Measurements from ENCODE around the gene NPRL2. TPM values are rescaled to one million over a fixed set of nuclear protein-coding genes. Genes with fewer than 3 reads are reported as not detected.

Gene NPRL2
- total and polyA plus RNA-seq, 8 donors, result 4.5 to 75.0 (median 23.5) TPM

- Histone ChIP-seq H3K27me3 (no peaks in the 10 kb centered on the region), H3K4me3 (no peak overlapping the region), H3K9me3 (no peaks in the 10 kb centered on the region), H3K4me1 (peaks cover 35 to 65% (median 58%) of the 10 kb centered on the region in 4 donors), H3K36me3 (peaks cover 7 to 15% (median 8%) of the 10 kb centered on the region in 4 donors), H3K27ac (peak overlapping the region in 2 of 5 donors; percentile 93 to 96)
- 65 to 88% (median 79%) methylated on average over 2 of the region's 2 CpGs; no CpG with 5 or more reads in 1 of the 5 donors for WGBS, 5 donors
- DNase-seq, result peak in 1 of 2 donors; percentile 36
- TF ChIP-seq POLR2AphosphoS5 (IDR thresholded peaks at IDR 0.05) (no peak), CTCF (IDR thresholded peaks at IDR 0.05) (no peak), POLR2A (IDR thresholded peaks at IDR 0.05) (no peak), EP300 (IDR thresholded peaks at IDR 0.05) (no peak)
- intact Hi-C loops (cut with DNase I; ENCODE audit: low total_unique reads), result no loop called here
Measured at GRCh38 chr3:50297384-50297775, 53.2 kb downstream of the NPRL2 start.

Other genes with a start within 250 kb of the NPRL2 start
- gene SEMA3F, start 195.5 kb downstream of the NPRL2 start, total RNA-seq, result 10 to 100 TPM; 11.9 to 34.5 (median 31.2) TPM
- gene SEMA3F, start 195.5 kb downstream of the NPRL2 start, polyA plus RNA-seq, result 10 to 100 TPM in 2 of 3 donors, 1 to 10 TPM in 1; 8.9 to 33.8 (median 14.6) TPM
- gene GNAT1, start 159.2 kb downstream of the NPRL2 start, total RNA-seq, result not detected
- gene GNAT1, start 159.2 kb downstream of the NPRL2 start, polyA plus RNA-seq, result not detected
- 1 to 10 TPM in 1 of 5 donors, not detected in 4; 3.1 TPM for gene SLC38A3, start 145.5 kb downstream of the NPRL2 start, total RNA-seq
- gene SLC38A3, start 145.5 kb downstream of the NPRL2 start, polyA plus RNA-seq, result 1 to 10 TPM in 1 of 3 donors, under 1 TPM in 2; 0.15 to 1.1 (median 0.93) TPM
- 100 to 1,000 TPM in 2 of 5 donors, 10 to 100 TPM in 3; 73.7 to 211 (median 98.5) TPM for gene GNAI2, start 114.6 kb downstream of the NPRL2 start, total RNA-seq
- gene GNAI2, start 114.6 kb downstream of the NPRL2 start, polyA plus RNA-seq, result 10 to 100 TPM; 61.1 to 73.5 (median 68.3) TPM
- gene SEMA3B, start 81.6 kb downstream of the NPRL2 start, total RNA-seq, result 100 to 1,000 TPM in 4 of 5 donors, 10 to 100 TPM in 1; 53.6 to 310 (median 129) TPM
- gene SEMA3B, start 81.6 kb downstream of the NPRL2 start, polyA plus RNA-seq, result 10 to 100 TPM; 40.1 to 79.9 (median 42.0) TPM
- not detected for gene LSMEM2, start 71.7 kb downstream of the NPRL2 start, total RNA-seq
- under 1 TPM in 2 of 3 donors, not detected in 1; 0.31 to 0.58 TPM for gene LSMEM2, start 71.7 kb downstream of the NPRL2 start, polyA plus RNA-seq
- gene IFRD2, start 58.3 kb downstream of the NPRL2 start, total RNA-seq, result 100 to 1,000 TPM in 3 of 5 donors, 10 to 100 TPM in 2; 69.9 to 254 (median 193) TPM
- gene IFRD2, start 58.3 kb downstream of the NPRL2 start, polyA plus RNA-seq, result 100 to 1,000 TPM in 2 of 3 donors, 10 to 100 TPM in 1; 98.1 to 118 (median 108) TPM
- gene HYAL3, start 51.4 kb downstream of the NPRL2 start, total RNA-seq, result 1 to 10 TPM in 3 of 5 donors, not detected in 2; 1.3 to 3.9 (median 1.3) TPM
- 1 to 10 TPM; 5.0 to 7.9 (median 7.7) TPM for gene HYAL3, start 51.4 kb downstream of the NPRL2 start, polyA plus RNA-seq
- 100 to 1,000 TPM in 1 of 5 donors, 10 to 100 TPM in 3, 1 to 10 TPM in 1; 3.1 to 107 (median 22.3) TPM for gene NAA80, start 51.4 kb downstream of the NPRL2 start, total RNA-seq
- 10 to 100 TPM in 1 of 3 donors, 1 to 10 TPM in 2; 8.7 to 16.4 (median 9.7) TPM for gene NAA80, start 51.4 kb downstream of the NPRL2 start, polyA plus RNA-seq
- 10 to 100 TPM in 1 of 5 donors, 1 to 10 TPM in 3, not detected in 1; 1.8 to 38.4 (median 5.3) TPM for gene HYAL1, start 47.2 kb downstream of the NPRL2 start, total RNA-seq
- 10 to 100 TPM in 2 of 3 donors, 1 to 10 TPM in 1; 6.3 to 25.8 (median 12.7) TPM for gene HYAL1, start 47.2 kb downstream of the NPRL2 start, polyA plus RNA-seq
- 10 to 100 TPM; 11.1 to 96.4 (median 26.8) TPM for gene HYAL2, start 28.0 kb downstream of the NPRL2 start, total RNA-seq
- 10 to 100 TPM; 24.7 to 47.6 (median 30.4) TPM for gene HYAL2, start 28.0 kb downstream of the NPRL2 start, polyA plus RNA-seq
- gene TUSC2, start 22.6 kb downstream of the NPRL2 start, total RNA-seq, result 10 to 100 TPM in 3 of 5 donors, 1 to 10 TPM in 1, not detected in 1; 2.3 to 63.4 (median 25.6) TPM
- 10 to 100 TPM; 40.3 to 48.1 (median 46.3) TPM for gene TUSC2, start 22.6 kb downstream of the NPRL2 start, polyA plus RNA-seq
- 10 to 100 TPM; 16.5 to 33.2 (median 22.6) TPM for gene RASSF1, start 9.9 kb downstream of the NPRL2 start, total RNA-seq
- gene RASSF1, start 9.9 kb downstream of the NPRL2 start, polyA plus RNA-seq, result 10 to 100 TPM; 27.8 to 37.3 (median 29.6) TPM
- 10 to 100 TPM in 1 of 5 donors, under 1 TPM in 3, not detected in 1; 0.87 to 61.4 (median 0.91) TPM for gene ZMYND10, start 5.0 kb downstream of the NPRL2 start, total RNA-seq
- gene ZMYND10, start 5.0 kb downstream of the NPRL2 start, polyA plus RNA-seq, result 1 to 10 TPM in 2 of 3 donors, under 1 TPM in 1; 0.87 to 3.7 (median 1.2) TPM
- 10 to 100 TPM in 2 of 5 donors, 1 to 10 TPM in 2, not detected in 1; 6.1 to 16.3 (median 10.3) TPM for gene CYB561D2, start 87 bp upstream of the NPRL2 start, total RNA-seq
- 10 to 100 TPM; 10.4 to 26.1 (median 17.4) TPM for gene CYB561D2, start 87 bp upstream of the NPRL2 start, polyA plus RNA-seq
- 100 to 1,000 TPM in 1 of 5 donors, 10 to 100 TPM in 4; 25.0 to 128 (median 27.4) TPM for gene TMEM115, start 8.7 kb upstream of the NPRL2 start, total RNA-seq
- gene TMEM115, start 8.7 kb upstream of the NPRL2 start, polyA plus RNA-seq, result 10 to 100 TPM; 14.6 to 27.7 (median 14.7) TPM
- gene CACNA2D2, start 152.9 kb upstream of the NPRL2 start, total RNA-seq, result 10 to 100 TPM in 1 of 5 donors, 1 to 10 TPM in 4; 1.2 to 45.8 (median 1.8) TPM
- 1 to 10 TPM in 2 of 3 donors, under 1 TPM in 1; 0.92 to 2.7 (median 1.9) TPM for gene CACNA2D2, start 152.9 kb upstream of the NPRL2 start, polyA plus RNA-seq
- gene C3orf18, start 217.0 kb upstream of the NPRL2 start, total RNA-seq, result 10 to 100 TPM in 2 of 5 donors, 1 to 10 TPM in 2, not detected in 1; 4.9 to 75.0 (median 16.4) TPM
- gene C3orf18, start 217.0 kb upstream of the NPRL2 start, polyA plus RNA-seq, result 1 to 10 TPM; 5.9 to 9.0 (median 8.2) TPM
- 10 to 100 TPM in 2 of 5 donors, 1 to 10 TPM in 3; 5.8 to 14.3 (median 6.4) TPM for gene HEMK1, start 218.7 kb upstream of the NPRL2 start, total RNA-seq
- 10 to 100 TPM; 19.8 to 24.8 (median 20.0) TPM for gene HEMK1, start 218.7 kb upstream of the NPRL2 start, polyA plus RNA-seq